HFFc6 (cell line): ENCODE measurements around the gene POU6F1. TPM values are rescaled to one million over a fixed set of nuclear protein-coding genes. Genes with fewer than 3 reads are reported as not detected.
A peak's percentile ranks its signal among the peaks of the same experiment; 100 is the strongest.

Experiments
- DNase-seq: peaks from one replicate; pipeline ENCODE4 v3.0.0-alpha.2; 2018
- H3K27ac Mint-ChIP-seq: 2 replicates; pipeline ENCODE4 v1.8.0; 2020; ENCODE audit warnings: mild to moderate bottlenecking, mixed read lengths
- H3K27me3 Mint-ChIP-seq: 2 replicates; pipeline ENCODE4 v1.8.0; 2021; ENCODE audit warnings: mild to moderate bottlenecking, moderate library complexity, mixed read lengths; ENCODE audit not compliant: insufficient read depth
- H3K36me3 Mint-ChIP-seq: 2 replicates; pipeline ENCODE4 v1.8.0; 2021; ENCODE audit warnings: low read depth, mixed read lengths
- H3K4me1 Mint-ChIP-seq: 2 replicates; pipeline ENCODE4 v1.8.0; 2020; ENCODE audit warnings: low read depth, mixed read lengths
- H3K4me3 Mint-ChIP-seq: 2 replicates; pipeline ENCODE4 v1.8.0; 2020; ENCODE audit warnings: mild to moderate bottlenecking, moderate library complexity, mixed read lengths
- H3K9me3 Mint-ChIP-seq: 2 replicates; pipeline ENCODE4 v1.8.0; 2020; ENCODE audit warnings: mild to moderate bottlenecking, mixed read lengths
- total RNA-seq, 6 experiments: library from RNA; stranded (reverse); fragmentation: NEBNext Ultra II Directional; extraction: Animal tissue kit (Norgen Biotek cat#: 25700); gene quantifications; 2 replicates in 1 of 6; 3 replicates in 5 of 6; pipeline ENCODE4 v1.2.3, GENCODE V29; 2021
- TF ChIP-seq, protein P1 (sequence below): fragments of 200-600 bp; sonication (generic); IDR thresholded peaks from 2 replicates; pipeline ENCODE4 v1.5.0; 2021; ENCODE audit warnings: antibody characterized with exemption, mild to moderate bottlenecking

POU6F1 gene
- total RNA-seq, 6 experiments from 2014 or later = 3.6 to 5.8 (median 4.2) TPM

DNA sequence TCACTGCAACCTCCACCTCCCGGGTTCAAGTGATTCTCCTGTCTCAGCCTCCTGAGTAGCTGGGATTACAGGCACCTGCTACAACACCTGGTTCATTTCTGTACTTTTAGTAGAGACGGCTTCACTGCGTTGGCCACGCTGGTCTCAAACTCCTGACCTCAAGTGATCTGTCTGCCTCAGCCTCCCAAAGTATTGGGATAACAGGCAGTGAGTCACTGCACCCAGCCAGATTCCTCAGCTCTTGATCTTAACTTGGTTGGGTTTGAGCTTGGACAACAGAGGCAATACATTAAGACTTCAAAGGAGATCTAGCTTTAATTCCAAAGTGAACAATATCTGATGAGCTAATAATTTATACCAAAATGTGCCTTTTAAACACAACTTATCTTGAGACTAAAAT lies 26.4 kb upstream of the POU6F1 start:
- H3K4me1 Mint-ChIP-seq = peaks cover 66% of the 10 kb centered on the region
- no peaks in the 10 kb centered on the region for H3K9me3 Mint-ChIP-seq
- TF ChIP-seq, protein P1, sequence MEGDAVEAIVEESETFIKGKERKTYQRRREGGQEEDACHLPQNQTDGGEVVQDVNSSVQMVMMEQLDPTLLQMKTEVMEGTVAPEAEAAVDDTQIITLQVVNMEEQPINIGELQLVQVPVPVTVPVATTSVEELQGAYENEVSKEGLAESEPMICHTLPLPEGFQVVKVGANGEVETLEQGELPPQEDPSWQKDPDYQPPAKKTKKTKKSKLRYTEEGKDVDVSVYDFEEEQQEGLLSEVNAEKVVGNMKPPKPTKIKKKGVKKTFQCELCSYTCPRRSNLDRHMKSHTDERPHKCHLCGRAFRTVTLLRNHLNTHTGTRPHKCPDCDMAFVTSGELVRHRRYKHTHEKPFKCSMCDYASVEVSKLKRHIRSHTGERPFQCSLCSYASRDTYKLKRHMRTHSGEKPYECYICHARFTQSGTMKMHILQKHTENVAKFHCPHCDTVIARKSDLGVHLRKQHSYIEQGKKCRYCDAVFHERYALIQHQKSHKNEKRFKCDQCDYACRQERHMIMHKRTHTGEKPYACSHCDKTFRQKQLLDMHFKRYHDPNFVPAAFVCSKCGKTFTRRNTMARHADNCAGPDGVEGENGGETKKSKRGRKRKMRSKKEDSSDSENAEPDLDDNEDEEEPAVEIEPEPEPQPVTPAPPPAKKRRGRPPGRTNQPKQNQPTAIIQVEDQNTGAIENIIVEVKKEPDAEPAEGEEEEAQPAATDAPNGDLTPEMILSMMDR = no peak
- H3K27ac Mint-ChIP-seq = peak overlapping the region; percentile 59
- peak; percentile 13 for DNase-seq
- no peak overlapping the region for H3K4me3 Mint-ChIP-seq
- H3K36me3 Mint-ChIP-seq = peaks cover 52% of the 10 kb centered on the region
- H3K27me3 Mint-ChIP-seq = no peaks in the 10 kb centered on the region; the same call in none of the 2 replicates

DNA sequence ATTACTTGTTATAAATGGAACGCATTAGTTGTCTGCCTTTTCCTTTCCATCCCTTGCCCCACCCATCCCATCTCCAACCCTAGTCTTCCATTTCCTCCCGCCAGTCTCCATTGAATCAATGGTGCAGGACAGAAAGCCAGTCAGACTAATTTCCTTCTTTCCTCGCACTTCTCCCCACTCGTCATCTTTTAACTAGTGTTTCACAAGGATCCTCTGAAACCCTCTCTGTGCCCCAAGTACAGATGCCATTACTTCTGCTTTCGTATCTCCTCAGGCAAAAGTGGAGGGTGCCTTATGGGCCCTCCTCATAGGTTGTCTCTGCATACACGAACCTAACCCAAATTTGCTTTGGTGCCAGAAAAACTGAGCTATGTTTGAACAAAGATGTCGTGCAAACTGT lies 25.0 kb upstream of the POU6F1 start:
- H3K4me1 Mint-ChIP-seq = peaks cover 72% of the 10 kb centered on the region
- no peaks in the 10 kb centered on the region; the same call in none of the 2 replicates for H3K27me3 Mint-ChIP-seq
- DNase-seq = no peak
- H3K9me3 Mint-ChIP-seq = no peaks in the 10 kb centered on the region
- TF ChIP-seq, protein P1 = no peak
- peaks cover 52% of the 10 kb centered on the region for H3K36me3 Mint-ChIP-seq
- H3K4me3 Mint-ChIP-seq = no peak overlapping the region
- H3K27ac Mint-ChIP-seq = peak overlapping the region; percentile 4; the same call in 1 of the 2 replicates

DNA sequence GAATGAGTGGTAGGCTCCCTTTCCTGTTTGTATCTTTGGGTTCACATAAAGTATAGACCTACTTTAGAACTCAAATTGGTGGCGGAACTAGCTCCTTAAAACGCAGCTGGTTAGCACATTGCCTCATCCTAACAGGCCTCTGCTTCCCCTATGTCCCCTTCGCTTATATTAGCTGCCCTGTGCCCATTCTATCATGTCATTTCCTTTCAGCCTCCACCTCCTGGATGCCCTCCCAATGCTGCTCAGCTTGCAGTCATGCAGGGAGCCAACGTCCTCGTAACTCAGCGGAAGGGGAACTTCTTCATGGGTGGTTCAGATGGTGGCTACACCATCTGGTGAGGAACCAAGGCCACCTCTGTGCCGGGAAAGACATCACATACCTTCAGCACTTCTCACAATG lies 24.3 kb upstream of the POU6F1 start:
- H3K27ac Mint-ChIP-seq = 0 out of 2 replicates have a peak overlapping the region, but pooled peaks have one; percentile 31
- DNase-seq = no peak
- no peaks in the 10 kb centered on the region; the same call in none of the 2 replicates for H3K27me3 Mint-ChIP-seq
- H3K4me1 Mint-ChIP-seq = peaks cover 66% of the 10 kb centered on the region
- H3K4me3 Mint-ChIP-seq = no peak overlapping the region
- H3K36me3 Mint-ChIP-seq = peaks cover 52% of the 10 kb centered on the region
- no peaks in the 10 kb centered on the region for H3K9me3 Mint-ChIP-seq
- TF ChIP-seq, protein P1 = no peak

DNA sequence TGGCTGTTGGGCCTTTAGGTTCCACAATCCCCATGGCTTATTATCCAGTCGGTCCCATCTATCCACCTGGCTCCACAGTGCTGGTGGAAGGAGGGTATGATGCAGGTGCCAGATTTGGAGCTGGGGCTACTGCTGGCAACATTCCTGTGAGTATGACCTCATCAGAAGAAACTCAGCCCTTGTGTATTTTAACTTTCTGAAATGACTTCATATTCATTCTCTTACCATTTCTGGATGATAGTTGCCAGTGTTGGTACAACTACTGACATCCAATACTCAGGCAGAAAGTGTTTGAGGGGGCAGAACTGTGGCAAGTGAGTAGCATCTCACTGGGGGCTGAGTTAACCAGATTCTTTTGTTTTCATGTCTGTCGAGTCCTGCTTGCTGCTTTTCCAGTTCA lies 23.1 kb upstream of the POU6F1 start:
- H3K36me3 Mint-ChIP-seq = peaks cover 46% of the 10 kb centered on the region
- peak overlapping the region; percentile 85 for H3K27ac Mint-ChIP-seq

GRCh38 chr12:51238510-51239334 lies 20.9 kb upstream of the POU6F1 start, which contains the start of gene DAZAP2:
Gene DAZAP2, plus strand, starts transcription at chr12:51238826. Its CDS starts 82 bp downstream, at chr12:51238908.
- Mint-ChIP-seq H3K4me3 (peak within 1 kb of the TSS; percentile 94), H3K27ac (peak within 1 kb of the TSS; percentile 99), H3K9me3 (no peaks in the 10 kb centered on the region), H3K27me3 (no peaks in the 10 kb centered on the region; the same call in none of the 2 replicates), H3K36me3 (peaks cover 28% of the 10 kb centered on the region), H3K4me1 (peaks cover 36% of the 10 kb centered on the region)
- peak; percentile 91 for DNase-seq
- TF ChIP-seq, protein P1 = 0 out of 2 replicates have a peak, but pooled peaks have one; percentile 27

More for the DNA sequence above, 23.1 kb upstream of the POU6F1 start:
- H3K9me3 Mint-ChIP-seq = no peaks in the 10 kb centered on the region
- peak; percentile 28 for DNase-seq
- TF ChIP-seq, protein P1 = no peak
- peak overlapping the region; percentile 58 for H3K4me3 Mint-ChIP-seq
- peaks cover 54% of the 10 kb centered on the region for H3K4me1 Mint-ChIP-seq
- H3K27me3 Mint-ChIP-seq = no peaks in the 10 kb centered on the region; the same call in none of the 2 replicates
